ENCODE measurements around the gene CAPN7. TPM values are rescaled to one million over a fixed set of nuclear protein-coding genes. Genes with fewer than 3 reads are reported as not detected.

CAPN7 gene
- polyA plus RNA-seq, 1 experiment: 12.9 TPM

- peaks cover 6% of the 10 kb centered on the region for H3K27me3 ChIP-seq (ENCODE audit: control insufficient read depth, insufficient read depth, low read length)
- ChIA-PET POLR2A (interaction anchor here (0.7 kb wide), 1 partner anchor 27 kb away, joined by 4 read pairs; no protein-coding TSS in a partner anchor), CTCF (interaction anchor here (1.2 kb wide), 1 partner anchor 30 kb away, joined by 3 read pairs; the partner anchor contains the start of gene CAPN7)
- TF ChIP-seq CTCF (IDR thresholded peaks at IDR 0.05; ENCODE audit: insufficient read depth, low read depth, low read length): no peak
- H3K4me3 ChIP-seq (ENCODE audit: low read depth, low read length): no peak overlapping the region
- no peak for DNase-seq (ENCODE audit: low read depth)
- H3K36me3 ChIP-seq (ENCODE audit: control insufficient read depth, insufficient read depth, low read length): no peaks in the 10 kb centered on the region
Observed at GRCh38 chr3:15175605-15176004, 30.4 kb upstream of the CAPN7 start.

- H3K36me3 ChIP-seq (ENCODE audit: control insufficient read depth, insufficient read depth, low read length): no peaks in the 10 kb centered on the region
- POLR2A ChIA-PET: interaction anchor here (0.5 kb wide), 1 partner anchor 9 kb away, joined by 3 read pairs; no protein-coding TSS in a partner anchor
- no peak overlapping the region for H3K4me3 ChIP-seq (ENCODE audit: low read depth, low read length)
- peaks cover 6% of the 10 kb centered on the region for H3K27me3 ChIP-seq (ENCODE audit: control insufficient read depth, insufficient read depth, low read length)
- CTCF ChIA-PET: interaction anchor here (0.6 to 1.4 kb wide), 2 partner anchors 16 to 316 kb away, joined by 3 to 4 read pairs; no protein-coding TSS in a partner anchor
- no peak for TF ChIP-seq CTCF (IDR thresholded peaks at IDR 0.05; ENCODE audit: insufficient read depth, low read depth, low read length)
- no peak for DNase-seq (ENCODE audit: low read depth)
Observed at GRCh38 chr3:15180042-15180611, 25.9 kb upstream of the CAPN7 start.

GRCh38 chr3:15181511-15181910, 24.5 kb upstream of the CAPN7 start:
- Histone ChIP-seq H3K36me3 (ENCODE audit: control insufficient read depth, insufficient read depth, low read length) (no peaks in the 10 kb centered on the region), H3K4me3 (ENCODE audit: low read depth, low read length) (no peak overlapping the region), H3K27me3 (ENCODE audit: control insufficient read depth, insufficient read depth, low read length) (peaks cover 6% of the 10 kb centered on the region)
- ChIA-PET POLR2A (interaction anchor here (0.7 kb wide), 1 partner anchor 339 kb away, joined by 3 read pairs; no protein-coding TSS in a partner anchor), CTCF (no interaction called here)
- DNase-seq (ENCODE audit: low read depth): no peak
- no peak for TF ChIP-seq CTCF (IDR thresholded peaks at IDR 0.05; ENCODE audit: insufficient read depth, low read depth, low read length)

- ChIA-PET POLR2A (no interaction called here), CTCF (no interaction called here)
- no peak for TF ChIP-seq CTCF (IDR thresholded peaks at IDR 0.05; ENCODE audit: insufficient read depth, low read depth, low read length)
- Histone ChIP-seq H3K4me3 (ENCODE audit: low read depth, low read length) (no peak overlapping the region), H3K36me3 (ENCODE audit: control insufficient read depth, insufficient read depth, low read length) (no peaks in the 10 kb centered on the region), H3K27me3 (ENCODE audit: control insufficient read depth, insufficient read depth, low read length) (peaks cover 6% of the 10 kb centered on the region)
- DNase-seq (ENCODE audit: low read depth): no peak
Observed at GRCh38 chr3:15181963-15182362, 24.1 kb upstream of the CAPN7 start.

GRCh38 chr3:15183011-15183410, 23.0 kb upstream of the CAPN7 start:
- Histone ChIP-seq H3K36me3 (ENCODE audit: control insufficient read depth, insufficient read depth, low read length) (no peaks in the 10 kb centered on the region), H3K27me3 (ENCODE audit: control insufficient read depth, insufficient read depth, low read length) (peaks cover 6% of the 10 kb centered on the region), H3K4me3 (ENCODE audit: low read depth, low read length) (no peak overlapping the region)
- no peak for TF ChIP-seq CTCF (IDR thresholded peaks at IDR 0.05; ENCODE audit: insufficient read depth, low read depth, low read length)
- POLR2A ChIA-PET: no interaction called here
- no peak for DNase-seq (ENCODE audit: low read depth)
- CTCF ChIA-PET: interaction anchor here (0.6 kb wide), 2 partner anchors 21 to 46 kb away, joined by 4 read pairs; no protein-coding TSS in a partner anchor
